HG03432 (cell line): Measurements from ENCODE around the gene MAGI2.
A peak's percentile ranks its signal among the peaks of the same experiment; 100 is the strongest.

Source experiments
- ATAC-seq: cut with Tn5 transposase; IDR thresholded peaks from one replicate; pipeline ENCODE4 v1.9.1; 2021; ENCODE audit warnings: mild to moderate bottlenecking, moderate library complexity; ENCODE audit not compliant: unreplicated experiment

The MAGI2 gene

GRCh38 chr7:77985974-77986339, 1467.5 kb downstream of the MAGI2 start:
- ATAC-seq, result no peak

GRCh38 chr7:77985232-77985973, 1468.1 kb downstream of the MAGI2 start:
- ATAC-seq, result no peak

- no peak for ATAC-seq
Observed at GRCh38 chr7:77983973-77984372, 1469.5 kb downstream of the MAGI2 start.

DNA sequence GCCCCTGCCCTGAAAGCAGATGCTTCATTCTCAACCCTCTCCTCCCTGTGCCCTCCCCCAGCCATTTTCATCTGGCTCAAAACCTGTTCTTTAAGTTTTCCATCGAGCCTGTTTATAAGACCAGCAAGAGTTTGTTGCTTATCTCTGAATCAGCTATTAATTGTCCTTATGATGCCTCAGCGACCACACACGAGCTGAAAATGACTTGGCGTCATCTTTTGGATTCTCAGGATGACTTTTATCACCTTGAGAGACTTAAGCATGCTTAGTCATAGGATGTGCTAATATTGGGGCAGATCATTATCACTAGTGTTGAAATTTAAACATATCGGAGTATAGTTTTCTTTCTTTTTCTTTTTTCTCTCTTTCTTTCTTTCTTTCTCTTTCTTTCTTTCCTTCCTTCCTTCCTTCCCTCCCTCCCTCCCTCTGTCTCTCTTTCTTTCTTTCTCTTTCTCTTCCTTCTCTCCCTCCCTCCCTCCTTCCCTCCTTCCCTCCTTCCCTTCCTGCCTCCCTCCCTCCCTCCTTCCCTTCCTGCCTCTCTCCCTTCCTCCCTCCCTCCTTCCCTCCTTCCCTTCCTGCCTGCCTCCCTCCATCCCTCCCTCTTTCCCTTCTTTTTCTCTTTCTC, 1470.4 kb downstream of the MAGI2 start:
- peak; percentile 71 for ATAC-seq

DNA sequence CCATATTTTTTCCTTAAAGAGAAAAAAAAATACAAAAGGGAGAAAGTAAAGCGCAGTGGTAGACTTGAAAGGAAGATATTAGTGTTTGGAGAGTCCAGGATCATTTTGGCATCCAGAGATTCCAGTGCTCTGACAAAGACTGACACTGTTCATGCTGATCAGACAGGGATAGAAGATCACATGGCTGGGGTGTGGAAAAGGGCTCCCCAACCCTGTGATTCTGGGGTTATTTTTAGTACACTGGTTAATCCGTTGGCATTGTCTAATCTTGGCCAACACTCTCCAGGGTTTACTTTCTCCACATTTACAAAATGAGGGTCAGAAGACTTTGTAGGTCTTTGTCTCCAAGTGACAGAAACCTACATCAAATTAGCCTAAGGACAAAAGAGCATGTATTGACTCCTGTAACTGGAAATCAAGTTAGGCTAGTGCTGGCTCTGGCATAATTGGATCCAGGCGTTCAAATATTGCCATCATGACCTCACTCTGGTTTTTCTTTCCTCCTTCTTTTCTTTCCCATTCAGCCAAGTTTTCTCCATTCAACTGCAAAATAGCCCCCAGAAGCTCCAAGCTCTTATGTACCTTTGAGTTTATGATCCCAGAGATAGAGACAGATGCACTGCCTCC, 1473.3 kb downstream of the MAGI2 start:
- ATAC-seq, result no peak

GRCh38 chr7:77979219-77979618, 1474.2 kb downstream of the MAGI2 start:
- ATAC-seq, result no peak

DNA sequence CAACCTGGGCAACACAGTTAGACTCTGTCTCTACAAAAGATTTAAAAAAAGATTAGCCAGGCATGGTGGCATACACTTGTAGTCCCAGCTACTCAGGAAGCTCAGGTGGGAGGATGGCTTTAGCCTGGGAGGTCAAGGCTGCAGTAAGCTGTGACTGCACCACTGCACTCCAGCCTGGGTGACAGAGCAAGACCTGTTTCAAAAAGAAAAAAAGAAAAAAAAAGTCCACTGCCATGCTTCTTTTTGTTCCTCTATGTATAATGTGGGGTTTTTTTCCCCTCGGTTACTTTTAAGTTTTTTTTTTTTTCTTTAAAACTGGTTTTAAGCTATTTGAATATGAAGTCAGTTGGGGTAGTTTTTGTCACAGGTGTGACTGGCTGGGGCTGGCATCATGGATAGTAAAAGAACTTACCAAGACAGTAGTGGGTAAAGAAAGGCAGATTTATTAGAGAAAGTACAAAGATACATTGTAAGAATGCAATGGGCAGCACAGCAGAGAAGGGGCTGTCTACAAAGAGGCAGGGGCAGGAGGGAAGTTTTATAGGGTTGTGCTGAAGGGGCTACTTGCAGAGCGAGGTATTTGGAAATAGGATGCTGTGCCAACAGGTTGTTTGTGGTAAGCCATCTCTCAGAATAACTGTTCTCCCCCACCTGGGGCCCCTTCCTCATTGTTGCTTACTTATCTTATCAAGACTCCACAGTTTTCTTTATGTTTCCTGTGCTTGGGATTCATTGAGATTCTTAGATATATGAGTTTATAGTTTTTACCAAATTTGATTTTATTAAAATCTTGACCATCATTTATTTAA, 1477.6 kb downstream of the MAGI2 start:
- no peak for ATAC-seq

- ATAC-seq, result no peak
Observed at GRCh38 chr7:77971726-77972125, 1481.7 kb downstream of the MAGI2 start.

DNA sequence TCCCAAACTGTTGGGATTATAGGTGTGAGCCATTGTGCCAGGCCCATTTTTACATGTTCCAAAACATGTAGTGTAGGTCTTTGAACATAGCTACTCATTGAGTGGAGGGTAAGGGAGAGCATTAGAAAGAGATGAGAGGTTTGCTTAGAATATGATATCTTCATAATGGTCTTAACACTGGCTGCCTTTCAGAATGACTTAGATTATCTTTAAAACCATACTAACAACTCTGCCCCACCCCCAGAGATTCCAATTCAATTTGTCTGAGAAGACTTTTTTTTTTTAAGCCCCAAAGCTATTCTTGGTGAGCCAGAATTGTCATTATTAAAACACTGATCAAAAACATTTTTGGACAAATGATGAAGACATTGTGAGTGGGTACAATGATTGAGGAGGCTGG, 1486.0 kb downstream of the MAGI2 start:
- ATAC-seq, result no peak
